H9 (cell line): Measurements from ENCODE around the gene GAS2L2. TPM values are rescaled to one million over a fixed set of nuclear protein-coding genes. Genes with fewer than 3 reads are reported as not detected.

Experiments used
- DNase-seq: peaks from one replicate; pipeline ENCODE4 v3.0.0-alpha.2; 2017
- H2AFZ ChIP-seq: one replicate; pipeline ENCODE4 v1.6.1; 2013; ENCODE audit warnings: mild to moderate bottlenecking, low read length, control low read depth, moderate library complexity
- H2AK5ac ChIP-seq: 2 replicates; pipeline ENCODE4 v1.6.1; 2013; ENCODE audit warnings: low read length, control low read depth, mixed read lengths; ENCODE audit not compliant: insufficient read length
- H2BK120ac ChIP-seq: one replicate; pipeline ENCODE4 v1.6.1; 2013; ENCODE audit warnings: low read depth, mild to moderate bottlenecking, low read length, control low read depth, inconsistent platforms; ENCODE audit not compliant: poor library complexity, severe bottlenecking
- H2BK12ac ChIP-seq: 2 replicates; pipeline ENCODE4 v1.6.1; 2013; ENCODE audit warnings: low read length, control low read depth, mixed read lengths, low read depth; ENCODE audit not compliant: insufficient read length
- H2BK15ac ChIP-seq: 2 replicates; pipeline ENCODE4 v1.6.1; 2013; ENCODE audit warnings: low read depth, low read length, control low read depth
- H2BK20ac ChIP-seq: one replicate; pipeline ENCODE4 v1.6.1; 2013; ENCODE audit warnings: low read depth, mild to moderate bottlenecking, low read length, control low read depth, inconsistent platforms; ENCODE audit not compliant: poor library complexity, severe bottlenecking
- H2BK5ac ChIP-seq: 2 replicates; pipeline ENCODE4 v1.6.1; 2013; ENCODE audit warnings: low read length, control low read depth, mixed read lengths; ENCODE audit not compliant: insufficient read length
- H3K14ac ChIP-seq: 2 replicates; pipeline ENCODE4 v1.6.1; 2013; ENCODE audit warnings: low read length, control low read depth; ENCODE audit not compliant: insufficient read depth
- H3K18ac ChIP-seq: 2 replicates; pipeline ENCODE4 v1.6.1; 2013; ENCODE audit warnings: low read depth, mild to moderate bottlenecking, mixed read lengths, low read length, control low read depth; ENCODE audit not compliant: insufficient read length
- H3K23ac ChIP-seq: 2 replicates; pipeline ENCODE4 v1.6.1; 2013; ENCODE audit warnings: low read length, control low read depth, mixed read lengths, low read depth; ENCODE audit not compliant: insufficient read length
- H3K23me2 ChIP-seq: 2 replicates; pipeline ENCODE4 v1.6.1; 2013; ENCODE audit warnings: low read depth, mild to moderate bottlenecking, mixed read lengths, low read length, control low read depth; ENCODE audit not compliant: insufficient read length, poor library complexity, severe bottlenecking
- H3K27ac ChIP-seq: 2 replicates; pipeline ENCODE4 v1.5.1; 2013; ENCODE audit warnings: low read length, control low read depth, mixed read lengths, low read depth; ENCODE audit not compliant: insufficient read length
- H3K27me3 ChIP-seq: 2 replicates; pipeline ENCODE4 v1.6.1; 2013; ENCODE audit warnings: low read length, control low read depth, inconsistent platforms; ENCODE audit not compliant: insufficient read depth
- H3K4ac ChIP-seq: 2 replicates; pipeline ENCODE4 v1.6.1; 2013; ENCODE audit warnings: low read depth, mild to moderate bottlenecking, control low read depth, inconsistent platforms, low read length, moderate library complexity
- H3K4me1 ChIP-seq: 2 replicates; pipeline ENCODE4 v1.6.1; 2013; ENCODE audit warnings: low read length, control low read depth, inconsistent platforms; ENCODE audit not compliant: insufficient read depth
- H3K4me2 ChIP-seq: 2 replicates; pipeline ENCODE4 v1.6.1; 2013; ENCODE audit warnings: low read length, control low read depth, mixed read lengths; ENCODE audit not compliant: insufficient read length, insufficient read depth
- H3K56ac ChIP-seq: 2 replicates; pipeline ENCODE4 v1.6.1; 2013; ENCODE audit warnings: low read depth, mild to moderate bottlenecking, mixed read lengths, low read length, control low read depth; ENCODE audit not compliant: insufficient read length
- H3K79me1 ChIP-seq: 2 replicates; pipeline ENCODE4 v1.6.1; 2013; ENCODE audit warnings: low read depth, mild to moderate bottlenecking, moderate library complexity, low read length, control low read depth, inconsistent platforms; ENCODE audit not compliant: insufficient read depth, poor library complexity, severe bottlenecking
- H3K79me2 ChIP-seq: 2 replicates; pipeline ENCODE4 v1.6.1; 2013; ENCODE audit warnings: low read length, control low read depth, inconsistent platforms; ENCODE audit not compliant: insufficient read depth
- H3K9ac ChIP-seq: 2 replicates; pipeline ENCODE4 v1.6.1; 2013; ENCODE audit warnings: low read length, control low read depth, mixed read lengths; ENCODE audit not compliant: insufficient read length; ENCODE audit errors: extremely low read depth
- H3K9me3 ChIP-seq: one replicate; pipeline ENCODE4 v1.6.1; 2013; ENCODE audit warnings: low read depth, low read length, inconsistent platforms; ENCODE audit not compliant: control insufficient read depth
- H3T11ph ChIP-seq: one replicate; pipeline ENCODE4 v1.6.1; 2013; ENCODE audit warnings: mild to moderate bottlenecking, low read length, control low read depth, inconsistent platforms
- H4K20me1 ChIP-seq: one replicate; pipeline ENCODE4 v1.6.1; 2013; ENCODE audit not compliant: control insufficient read depth, insufficient read length, insufficient read depth
- H4K5ac ChIP-seq: 2 replicates; pipeline ENCODE4 v1.6.1; 2013; ENCODE audit warnings: low read depth, mild to moderate bottlenecking, mixed read lengths, low read length, control low read depth; ENCODE audit not compliant: insufficient read length
- H4K8ac ChIP-seq: replicated peaks from 2 replicates; pipeline ENCODE4 v1.6.1; 2013; ENCODE audit warnings: low read length, control low read depth, mixed read lengths, low read depth; ENCODE audit not compliant: insufficient read length
- H4K91ac ChIP-seq: 2 replicates; pipeline ENCODE4 v1.6.1; 2013; ENCODE audit warnings: low read depth, mild to moderate bottlenecking, moderate library complexity, mixed read lengths, low read length, control low read depth; ENCODE audit not compliant: insufficient read length
- H3K27ac Mint-ChIP-seq, 3 experiments: 2 replicates in 2 of 3; 3 replicates in 1 of 3; pipeline ENCODE4 v1.8.0; 2020 to 2021; ENCODE audit warnings: mixed read lengths in 3 of 3, mild to moderate bottlenecking in 1 of 3, moderate library complexity in 1 of 3
- H3K27me3 Mint-ChIP-seq: 2 replicates; pipeline ENCODE4 v1.8.0; 2021; ENCODE audit warnings: low read depth, mild to moderate bottlenecking, moderate library complexity, mixed read lengths
- H3K36me3 Mint-ChIP-seq, 3 experiments: 2 replicates in 2 of 3; 3 replicates in 1 of 3; pipeline ENCODE4 v1.8.0; 2020 to 2021; ENCODE audit warnings: low read depth in 3 of 3, mixed read lengths in 3 of 3; ENCODE audit not compliant: insufficient read depth in 1 of 3
- H3K4me1 Mint-ChIP-seq, 2 experiments: 2 replicates each; pipeline ENCODE4 v1.8.0; 2020; ENCODE audit warnings: mixed read lengths in 2 of 2
- H3K4me3 Mint-ChIP-seq, 2 experiments: 2 replicates in 1 of 2; 3 replicates in 1 of 2; pipeline ENCODE4 v1.8.0; 2020 to 2021; ENCODE audit warnings: mild to moderate bottlenecking in 2 of 2, mixed read lengths in 2 of 2, moderate library complexity in 1 of 2
- H3K9me3 Mint-ChIP-seq, 2 experiments: 2 replicates in 1 of 2; 3 replicates in 1 of 2; pipeline ENCODE4 v1.8.0; 2020; ENCODE audit warnings: mild to moderate bottlenecking in 2 of 2, mixed read lengths in 2 of 2, moderate library complexity in 1 of 2
- CTCF ChIP-seq: fragments of 200-600 bp; sonication (generic); conservative IDR thresholded peaks from 3 replicates; pipeline ENCODE4 v1.8.0; 2021; ENCODE audit warnings: antibody characterized with exemption, mild to moderate bottlenecking
- WGBS: extraction: QIAGEN DNeasy Blood & Tissue Kit; methylation state at CpG from one replicate; pipeline ENCODE4 v1.1.7; 2013; ENCODE audit warnings: missing lambda C conversion rate, low lambda C conversion rate, mixed read lengths; ENCODE audit not compliant: insufficient read length; ENCODE audit errors: extremely low coverage; 5-methylcytosine and 5-hydroxymethylcytosine counted together
- total RNA-seq: library from RNA; stranded (reverse); gene quantifications from 2 replicates; pipeline ENCODE4 v1.2.1, GENCODE V29; 2021

GAS2L2 gene
- total RNA-seq, 1 experiment from 2014 or later: not detected

GRCh38 chr17:35709874-35710273 lies 43.2 kb downstream of the GAS2L2 start:
- peaks cover 10 to 30% (median 25%) of the 10 kb centered on the region in 3 experiments; a peak in 6 of 7 replicates for H3K36me3 Mint-ChIP-seq
- Histone ChIP-seq H4K20me1 (no peaks in the 10 kb centered on the region), H4K5ac (no peak overlapping the region), H2BK12ac (no peak overlapping the region), H3K4me1 (no peaks in the 10 kb centered on the region), H3K79me1 (no peaks in the 10 kb centered on the region), H3K9ac (no peak overlapping the region), H2AK5ac (no peak overlapping the region), H3K56ac (no peak overlapping the region), H2AFZ (no peak overlapping the region), H3K23me2 (no peaks in the 10 kb centered on the region), H3K27ac (no peak overlapping the region), H2BK5ac (no peak overlapping the region), H4K8ac (no peak overlapping the region), H3K4me2 (no peak overlapping the region), H2BK15ac (no peak overlapping the region), H3T11ph (no peak overlapping the region), H3K14ac (no peak overlapping the region), H2BK20ac (no peak overlapping the region), H2BK120ac (no peak overlapping the region), H3K23ac (no peak overlapping the region), H3K79me2 (0 out of 2 replicates have a peak, but pooled peaks cover 2% of the 10 kb centered on the region), H3K9me3 (no peaks in the 10 kb centered on the region), H3K18ac (no peak overlapping the region), H4K91ac (no peak overlapping the region), H3K4ac (no peak overlapping the region), H3K27me3 (no peaks in the 10 kb centered on the region)
- no peaks in the 10 kb centered on the region for H3K27me3 Mint-ChIP-seq
- no peak overlapping the region for H3K27ac Mint-ChIP-seq
- no CpG with 5 or more reads among the region's 3 CpGs for WGBS
- DNase-seq: no peak
- no peaks in the 10 kb centered on the region for H3K9me3 Mint-ChIP-seq
- H3K4me1 Mint-ChIP-seq: no peaks in the 10 kb centered on the region
- TF ChIP-seq CTCF: no peak
- H3K4me3 Mint-ChIP-seq: no peak overlapping the region
